Gastroesophageal sphincter (tissue), 3 donors: Measurements from ENCODE around the gene PIK3C2G.

Experiments used
- POLR2A ChIP-seq, 2 donors: fragments of 450-650 bp; IDR thresholded peaks; one replicate each; pipeline ENCODE4 v1.6.1; 2017; ENCODE audit warnings: antibody characterized with exemption in 2 of 2, mild to moderate bottlenecking in 2 of 2, moderate library complexity in 1 of 2
- POLR2AphosphoS5 ChIP-seq: sonication (generic); formaldehyde crosslinking; IDR thresholded peaks from one replicate; pipeline ENCODE4 v1.6.1; 2017; ENCODE audit warnings: antibody characterized with exemption
- TF ChIP-seq, protein P1 (sequence below), 4 experiments: fragments of 200-600 bp in 2 of 4; fragments of 450-650 bp in 2 of 4; sonication (generic) in 1 of 4; IDR thresholded peaks; one replicate each; pipeline ENCODE4 v1.5.1; 2017 to 2019; ENCODE audit warnings: antibody characterized with exemption in 4 of 4, mild to moderate bottlenecking in 2 of 4, moderate library complexity in 2 of 4

DNA sequence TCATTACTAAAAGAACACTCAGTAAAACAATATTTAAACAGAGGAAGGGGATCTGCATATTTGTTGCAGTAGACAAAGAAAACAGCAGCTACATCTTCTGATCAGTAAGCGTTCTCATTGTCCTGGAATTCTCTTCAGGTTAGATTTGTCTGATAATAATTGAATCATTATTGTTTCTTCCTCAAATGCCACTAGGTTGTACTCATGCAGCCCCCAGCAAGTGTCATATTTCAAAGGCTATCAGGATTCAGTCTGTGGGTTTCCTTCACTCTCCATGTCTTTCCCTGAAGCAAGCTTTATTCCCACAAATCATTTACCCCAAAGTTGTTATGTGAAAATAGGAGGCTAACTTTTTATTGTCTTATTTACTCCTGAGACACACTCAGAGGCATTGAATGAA is 14.7 kb downstream of the PIK3C2G start:
- TF ChIP-seq, protein P1, sequence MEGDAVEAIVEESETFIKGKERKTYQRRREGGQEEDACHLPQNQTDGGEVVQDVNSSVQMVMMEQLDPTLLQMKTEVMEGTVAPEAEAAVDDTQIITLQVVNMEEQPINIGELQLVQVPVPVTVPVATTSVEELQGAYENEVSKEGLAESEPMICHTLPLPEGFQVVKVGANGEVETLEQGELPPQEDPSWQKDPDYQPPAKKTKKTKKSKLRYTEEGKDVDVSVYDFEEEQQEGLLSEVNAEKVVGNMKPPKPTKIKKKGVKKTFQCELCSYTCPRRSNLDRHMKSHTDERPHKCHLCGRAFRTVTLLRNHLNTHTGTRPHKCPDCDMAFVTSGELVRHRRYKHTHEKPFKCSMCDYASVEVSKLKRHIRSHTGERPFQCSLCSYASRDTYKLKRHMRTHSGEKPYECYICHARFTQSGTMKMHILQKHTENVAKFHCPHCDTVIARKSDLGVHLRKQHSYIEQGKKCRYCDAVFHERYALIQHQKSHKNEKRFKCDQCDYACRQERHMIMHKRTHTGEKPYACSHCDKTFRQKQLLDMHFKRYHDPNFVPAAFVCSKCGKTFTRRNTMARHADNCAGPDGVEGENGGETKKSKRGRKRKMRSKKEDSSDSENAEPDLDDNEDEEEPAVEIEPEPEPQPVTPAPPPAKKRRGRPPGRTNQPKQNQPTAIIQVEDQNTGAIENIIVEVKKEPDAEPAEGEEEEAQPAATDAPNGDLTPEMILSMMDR (IDR thresholded peaks at IDR 0.05): no peak
- TF ChIP-seq POLR2A (IDR thresholded peaks at IDR 0.05): no peak
- no peak for TF ChIP-seq POLR2AphosphoS5
